Esophagus muscularis mucosa (tissue), 4 donors: Measurements from ENCODE around the gene CXCL3.

ENCODE experiments used
- CTCF ChIP-seq, 3 experiments: fragments of 200-600 bp in 2 of 3; fragments of 450-650 bp in 1 of 3; sonication (generic) in 2 of 3; IDR thresholded peaks; one replicate each; pipeline ENCODE4 v1.5.1; 2017 to 2019; ENCODE audit warnings: antibody characterized with exemption in 3 of 3, mild to moderate bottlenecking in 2 of 3, moderate library complexity in 1 of 3
- EP300 ChIP-seq: sonication (generic); formaldehyde crosslinking; IDR thresholded peaks from one replicate; pipeline ENCODE4 v1.6.1; 2017; ENCODE audit warnings: antibody characterized with exemption
- POLR2A ChIP-seq: fragments of 450-650 bp; IDR thresholded peaks from one replicate; pipeline ENCODE4 v1.6.1; 2017; ENCODE audit warnings: antibody characterized with exemption, moderate library complexity, mild to moderate bottlenecking, low read depth
- POLR2AphosphoS5 ChIP-seq, 2 donors: sonication (generic); formaldehyde crosslinking; IDR thresholded peaks; one replicate each; pipeline ENCODE4 v1.6.1; 2017; ENCODE audit warnings: antibody characterized with exemption in 2 of 2

DNA sequence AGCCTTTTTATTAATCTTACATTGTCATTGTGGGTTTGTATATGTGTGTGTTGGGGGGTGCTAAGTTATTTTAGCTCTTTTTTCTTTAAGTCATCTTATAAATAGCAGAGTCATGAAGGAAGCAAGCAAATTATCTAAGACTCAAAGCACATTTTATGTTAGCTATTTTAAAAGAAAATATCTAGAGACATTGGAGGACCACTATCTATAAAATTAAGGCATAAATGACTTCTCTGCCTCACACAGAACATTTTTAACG, 46.8 kb downstream of the CXCL3 start:
- TF ChIP-seq CTCF (IDR thresholded peaks at IDR 0.05) (no peak), POLR2A (no peak), EP300 (no peak), POLR2AphosphoS5 (IDR thresholded peaks at IDR 0.05) (no peak)
